PC-3 (cell line): Measurements from ENCODE around the gene UGT1A4. TPM values are rescaled to one million over a fixed set of nuclear protein-coding genes. Genes with fewer than 3 reads are reported as not detected.
A peak's percentile ranks its signal among the peaks of the same experiment; 100 is the strongest.

Experiments used
- ATAC-seq: fragments of 200-7000 bp; cut with Tn5 transposase; 2 replicates; pipeline ENCODE4 v1.9.1; 2020; ENCODE audit warnings: mild to moderate bottlenecking, moderate library complexity
- BruUV-seq: library from RNA; stranded (reverse); fragments of 400-500 nt; replicated peaks from 2 replicates; lab custom pipeline; 2021; lab: Mats Ljungman, UMichigan
- CTCF ChIA-PET: fragments of 300-600 bp; sonication (Branson Sonifier 250); formaldehyde crosslinking; loops from one replicate; lab custom pipeline; 2022; ENCODE audit warnings: antibody characterized with exemption; lab: Charles Lee
- POLR2A ChIA-PET: fragments of 300-600 bp; sonication (Branson Sonifier 250); formaldehyde crosslinking; loops from one replicate; lab custom pipeline; 2022; ENCODE audit warnings: antibody characterized with exemption; ENCODE audit not compliant: unreplicated experiment; lab: Charles Lee
- DNase-seq: peaks from one replicate; pipeline ENCODE4 v3.0.0-alpha.2; 2015
- H2AFZ ChIP-seq: fragments of 300-600 bp; sonication (generic); 2 replicates; pipeline ENCODE4 v1.6.0; 2016; ENCODE audit warnings: antibody characterized with exemption, low read length
- H3F3A ChIP-seq: fragments of 300-600 bp; sonication (generic); one replicate; pipeline ENCODE4 v1.6.0; 2017; ENCODE audit warnings: antibody characterized with exemption, low read length, control low read depth, mild to moderate bottlenecking; ENCODE audit not compliant: unreplicated experiment
- H3K27ac ChIP-seq: fragments of 300-600 bp; sonication (generic); 2 replicates; pipeline ENCODE4 v1.5.1; 2016; ENCODE audit warnings: mild to moderate bottlenecking, low read length
- H3K27me3 ChIP-seq: fragments of 300-600 bp; sonication (generic); 2 replicates; pipeline ENCODE4 v1.6.1; 2016; ENCODE audit warnings: low read length, mixed read lengths
- H3K36me3 ChIP-seq: fragments of 300-600 bp; sonication (generic); 2 replicates; pipeline ENCODE4 v1.6.1; 2016; ENCODE audit warnings: low read depth, mixed run types, low read length, mixed read lengths
- H3K4me1 ChIP-seq: fragments of 300-600 bp; sonication (generic); 2 replicates; pipeline ENCODE4 v1.5.1; 2016; ENCODE audit warnings: low read length; ENCODE audit not compliant: insufficient read depth
- H3K4me2 ChIP-seq: fragments of 300-600 bp; sonication (generic); 2 replicates; pipeline ENCODE4 v1.6.0; 2016; ENCODE audit warnings: low read length
- H3K4me3 ChIP-seq: fragments of 300-600 bp; sonication (generic); 2 replicates; pipeline ENCODE4 v1.5.1; 2016; ENCODE audit warnings: mild to moderate bottlenecking, low read length, mixed read lengths
- H3K79me2 ChIP-seq: fragments of 300-600 bp; sonication (generic); 2 replicates; pipeline ENCODE4 v1.6.1; 2017; ENCODE audit warnings: low read length, mixed read lengths
- H3K9ac ChIP-seq: fragments of 300-600 bp; sonication (generic); 2 replicates; pipeline ENCODE4 v1.6.0; 2016; ENCODE audit warnings: mild to moderate bottlenecking, low read length
- H3K9me2 ChIP-seq: fragments of 300-600 bp; sonication (generic); replicated peaks from 2 replicates; pipeline ENCODE4 v1.6.1; 2016; ENCODE audit warnings: mixed run types, low read length, mixed read lengths
- H3K9me3 ChIP-seq: fragments of 300-600 bp; sonication (generic); 2 replicates; pipeline ENCODE4 v1.6.1; 2016; ENCODE audit warnings: low read length, mixed read lengths
- H4K20me1 ChIP-seq: fragments of 300-600 bp; sonication (generic); 2 replicates; pipeline ENCODE4 v1.6.1; 2016; ENCODE audit warnings: low read length, mixed read lengths
- EZH2 ChIP-seq: fragments of 300-600 bp; sonication (generic); IDR thresholded peaks from one replicate; pipeline ENCODE4 v1.6.1; 2017; ENCODE audit warnings: antibody characterized with exemption, mild to moderate bottlenecking, low read length; ENCODE audit not compliant: unreplicated experiment
- EZH2phosphoT487 ChIP-seq: fragments of 300-600 bp; sonication (generic); IDR thresholded peaks from 2 replicates; pipeline ENCODE4 v1.6.1; 2018; ENCODE audit warnings: mild to moderate bottlenecking, antibody characterized with exemption, low read length, borderline replicate concordance
- intact Hi-C: fragments of 100-400 bp; cut with micrococcal nuclease; formaldehyde crosslinking; loops from 2 replicates; pipeline ENCODE4 v1.9.0; 2023
- total RNA-seq: library from RNA; depleted of rRNA; stranded (reverse); fragments of >200 nt; gene quantifications from 2 replicates; pipeline ENCODE4 v1.2.3, GENCODE V29; 2014
- TF ChIP-seq, protein P1 (sequence below): fragments of 300-600 bp; sonication (generic); conservative IDR thresholded peaks from 2 replicates; pipeline ENCODE4 v1.5.1; 2017; ENCODE audit warnings: antibody characterized with exemption, low read depth, mild to moderate bottlenecking, low read length

UGT1A4 gene
- total RNA-seq, 1 experiment from 2014 or later: not detected

DNA sequence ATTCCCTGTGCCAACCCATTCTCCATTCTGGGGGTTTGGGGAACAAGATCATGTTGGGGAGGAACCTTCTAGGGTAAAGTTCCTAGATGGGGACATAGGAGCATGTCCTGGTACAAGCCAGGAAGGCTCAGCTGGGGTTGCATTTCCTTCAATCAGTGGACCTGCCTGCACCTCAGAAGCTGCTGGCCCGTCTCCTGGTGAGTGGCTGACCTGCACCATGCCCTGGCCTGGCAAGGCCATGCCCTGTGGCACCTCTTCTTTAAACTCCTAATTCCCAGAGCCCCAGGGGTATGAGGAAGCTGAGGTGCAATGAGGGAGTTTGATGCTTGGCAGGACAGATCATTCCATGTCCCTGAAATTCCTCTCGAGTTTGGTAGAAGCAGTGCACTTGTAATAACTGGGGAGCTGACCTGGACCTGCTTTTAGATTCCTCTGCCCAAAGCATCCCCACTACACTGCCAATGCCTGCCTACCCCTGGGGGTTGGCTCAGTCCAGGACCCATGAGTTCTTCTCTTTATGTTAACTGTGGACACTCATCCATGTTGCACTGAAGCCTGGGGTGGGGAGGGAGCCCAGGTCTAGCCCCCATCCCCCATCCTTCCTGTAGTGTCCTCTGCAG lies 84.9 kb downstream of the UGT1A4 start:
- H2AFZ ChIP-seq: no peak overlapping the region
- H4K20me1 ChIP-seq: no peaks in the 10 kb centered on the region
- ATAC-seq (no peak), DNase-seq (no peak)
- H3K4me3 ChIP-seq: no peak overlapping the region
- H3K9me2 ChIP-seq: no peaks in the 10 kb centered on the region
- H3K4me1 ChIP-seq: peaks cover 5% of the 10 kb centered on the region; the same call in 1 of the 2 replicates
- no TSS peak for BruUV-seq
- ChIA-PET POLR2A (no interaction called here), CTCF (no interaction called here)
- TF ChIP-seq, protein P1, sequence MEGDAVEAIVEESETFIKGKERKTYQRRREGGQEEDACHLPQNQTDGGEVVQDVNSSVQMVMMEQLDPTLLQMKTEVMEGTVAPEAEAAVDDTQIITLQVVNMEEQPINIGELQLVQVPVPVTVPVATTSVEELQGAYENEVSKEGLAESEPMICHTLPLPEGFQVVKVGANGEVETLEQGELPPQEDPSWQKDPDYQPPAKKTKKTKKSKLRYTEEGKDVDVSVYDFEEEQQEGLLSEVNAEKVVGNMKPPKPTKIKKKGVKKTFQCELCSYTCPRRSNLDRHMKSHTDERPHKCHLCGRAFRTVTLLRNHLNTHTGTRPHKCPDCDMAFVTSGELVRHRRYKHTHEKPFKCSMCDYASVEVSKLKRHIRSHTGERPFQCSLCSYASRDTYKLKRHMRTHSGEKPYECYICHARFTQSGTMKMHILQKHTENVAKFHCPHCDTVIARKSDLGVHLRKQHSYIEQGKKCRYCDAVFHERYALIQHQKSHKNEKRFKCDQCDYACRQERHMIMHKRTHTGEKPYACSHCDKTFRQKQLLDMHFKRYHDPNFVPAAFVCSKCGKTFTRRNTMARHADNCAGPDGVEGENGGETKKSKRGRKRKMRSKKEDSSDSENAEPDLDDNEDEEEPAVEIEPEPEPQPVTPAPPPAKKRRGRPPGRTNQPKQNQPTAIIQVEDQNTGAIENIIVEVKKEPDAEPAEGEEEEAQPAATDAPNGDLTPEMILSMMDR: no peak
- no peak for TF ChIP-seq EZH2phosphoT487
- TF ChIP-seq EZH2: no peak
- no peaks in the 10 kb centered on the region for H3F3A ChIP-seq
- H3K9ac ChIP-seq: no peak overlapping the region
- no peaks in the 10 kb centered on the region for H3K36me3 ChIP-seq
- H3K27ac ChIP-seq: no peak overlapping the region
- H3K79me2 ChIP-seq: no peaks in the 10 kb centered on the region
- no peak overlapping the region for H3K4me2 ChIP-seq
- intact Hi-C loops: no loop called here
- no peaks in the 10 kb centered on the region for H3K27me3 ChIP-seq
- H3K9me3 ChIP-seq: no peaks in the 10 kb centered on the region

DNA sequence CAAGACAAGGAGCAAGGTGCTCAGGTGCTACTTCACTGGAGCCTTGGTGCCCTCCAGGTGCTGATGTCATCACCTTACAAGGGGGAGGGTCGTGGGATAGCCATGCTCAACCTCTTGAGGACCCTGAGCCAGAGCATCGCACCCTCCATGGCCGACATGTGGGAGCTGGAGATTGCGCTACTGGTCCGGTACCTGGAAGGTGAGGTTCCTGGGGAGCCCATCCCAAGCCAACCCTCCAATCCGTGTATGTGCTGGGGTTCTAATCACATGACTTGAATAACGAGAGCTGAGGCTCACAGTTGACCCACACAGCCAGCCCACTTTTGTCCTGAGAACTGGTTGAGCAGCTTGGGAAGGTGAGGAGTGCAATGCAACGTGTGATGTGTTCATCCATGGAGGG lies 85.5 kb downstream of the UGT1A4 start:
- no peak overlapping the region for H2AFZ ChIP-seq
- no peak for TF ChIP-seq EZH2phosphoT487
- TF ChIP-seq, protein P1: no peak
- H4K20me1 ChIP-seq: no peaks in the 10 kb centered on the region
- no peaks in the 10 kb centered on the region for H3K9me2 ChIP-seq
- ChIA-PET POLR2A (no interaction called here), CTCF (interaction anchor here (0.5 kb wide), 1 partner anchor 309 kb away, joined by 3 read pairs; no protein-coding TSS in a partner anchor)
- H3K4me3 ChIP-seq: no peak overlapping the region
- H3K27ac ChIP-seq: no peak overlapping the region
- H3K4me1 ChIP-seq: peaks cover 5% of the 10 kb centered on the region; the same call in 1 of the 2 replicates
- H3K9ac ChIP-seq: no peak overlapping the region
- no peaks in the 10 kb centered on the region for H3F3A ChIP-seq
- H3K79me2 ChIP-seq: no peaks in the 10 kb centered on the region
- DNase-seq (no peak), ATAC-seq (no peak)
- intact Hi-C loops: no loop called here
- BruUV-seq: no TSS peak
- H3K9me3 ChIP-seq: no peaks in the 10 kb centered on the region
- no peaks in the 10 kb centered on the region for H3K27me3 ChIP-seq
- H3K36me3 ChIP-seq: no peaks in the 10 kb centered on the region
- no peak overlapping the region for H3K4me2 ChIP-seq

DNA sequence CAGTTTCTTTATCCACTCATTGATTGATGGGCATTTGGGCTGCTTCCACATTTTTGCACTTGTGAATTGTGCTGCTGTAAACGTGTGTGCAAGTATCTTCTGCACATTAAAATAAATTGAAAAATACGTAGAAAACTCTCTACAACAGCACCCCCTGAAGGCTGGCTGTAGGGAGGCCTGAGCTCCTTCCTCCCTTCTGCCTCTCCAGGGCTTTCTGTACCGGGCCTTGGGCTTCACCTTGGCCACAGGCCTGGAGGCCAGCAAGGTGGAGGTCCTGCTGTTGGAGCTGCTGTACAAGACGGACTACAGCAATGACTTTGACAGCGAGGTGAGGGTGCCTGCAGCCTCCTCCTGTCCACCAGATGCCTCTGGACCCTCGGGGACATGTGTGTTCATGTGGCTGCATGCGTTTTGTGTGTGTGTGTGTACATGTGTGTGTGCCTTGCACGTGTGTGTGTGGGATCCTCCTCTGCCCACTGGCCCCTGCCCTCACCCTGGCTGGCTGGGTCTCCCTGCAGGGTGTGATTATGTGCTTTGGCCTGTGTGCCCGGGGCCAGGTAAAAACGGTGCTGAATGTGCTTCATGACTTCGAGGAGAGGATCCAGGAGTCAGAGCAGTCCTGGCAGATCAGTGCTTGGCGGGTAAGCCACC lies 88.8 kb downstream of the UGT1A4 start:
- H3K9ac ChIP-seq: no peak overlapping the region
- H3K27me3 ChIP-seq: no peaks in the 10 kb centered on the region
- no peak overlapping the region for H3K27ac ChIP-seq
- no peaks in the 10 kb centered on the region for H4K20me1 ChIP-seq
- H3K4me2 ChIP-seq: no peak overlapping the region
- no peaks in the 10 kb centered on the region for H3K36me3 ChIP-seq
- no TSS peak for BruUV-seq
- intact Hi-C loops: no loop called here
- H2AFZ ChIP-seq: no peak overlapping the region
- POLR2A ChIA-PET: no interaction called here
- no peaks in the 10 kb centered on the region for H3K4me1 ChIP-seq
- TF ChIP-seq, protein P1: peak; percentile 35; the same call in 1 of the 2 replicates
- TF ChIP-seq EZH2: no peak
- DNase-seq: peak; percentile 21
- H3F3A ChIP-seq: no peaks in the 10 kb centered on the region
- H3K4me3 ChIP-seq: no peak overlapping the region
- H3K79me2 ChIP-seq: no peaks in the 10 kb centered on the region
- CTCF ChIA-PET: interaction anchor here (0.7 kb wide), 1 partner anchor 127 kb away, joined by 4 read pairs; no protein-coding TSS in a partner anchor
- H3K9me3 ChIP-seq: no peaks in the 10 kb centered on the region
- ATAC-seq: peak; percentile 27; the same call in 1 of the 2 replicates
- H3K9me2 ChIP-seq: no peaks in the 10 kb centered on the region
